Trophoblast cell (in vitro differentiated cells and primary cell): Measurements from ENCODE around the gene CYP17A1.
A peak's percentile ranks its signal among the peaks of the same experiment; 100 is the strongest.

Experiments used
- DNase-seq, 2 donors: peaks; one replicate each; pipeline ENCODE4 v3.0.0-alpha.2; 2016
- H2AFZ ChIP-seq: 2 replicates; pipeline ENCODE4 v1.6.1; 2013; ENCODE audit warnings: low read length, moderate library complexity, mild to moderate bottlenecking; ENCODE audit not compliant: insufficient read depth, poor library complexity
- H2AK5ac ChIP-seq: 2 replicates; pipeline ENCODE4 v1.6.1; 2013; ENCODE audit warnings: mild to moderate bottlenecking, low read length
- H2BK120ac ChIP-seq: 2 replicates; pipeline ENCODE4 v1.6.1; 2013; ENCODE audit warnings: low read length, mild to moderate bottlenecking, moderate library complexity; ENCODE audit not compliant: insufficient read depth, poor library complexity
- H2BK12ac ChIP-seq: 2 replicates; pipeline ENCODE4 v1.6.1; 2013; ENCODE audit warnings: mild to moderate bottlenecking, low read length, moderate library complexity
- H2BK5ac ChIP-seq: 2 replicates; pipeline ENCODE4 v1.6.1; 2013; ENCODE audit warnings: low read length, low read depth, moderate library complexity, mild to moderate bottlenecking; ENCODE audit not compliant: poor library complexity
- H3K14ac ChIP-seq: 2 replicates; pipeline ENCODE4 v1.6.1; 2013; ENCODE audit warnings: mild to moderate bottlenecking, low read length
- H3K18ac ChIP-seq: 2 replicates; pipeline ENCODE4 v1.6.1; 2013; ENCODE audit warnings: mild to moderate bottlenecking, low read length
- H3K23ac ChIP-seq: 2 replicates; pipeline ENCODE4 v1.6.1; 2013; ENCODE audit warnings: low read length
- H3K27ac ChIP-seq: 2 replicates; pipeline ENCODE4 v1.5.1; 2013; ENCODE audit warnings: low read depth, mild to moderate bottlenecking, inconsistent platforms, low read length, moderate library complexity
- H3K27me3 ChIP-seq: 2 replicates; pipeline ENCODE4 v1.6.1; 2013; ENCODE audit warnings: inconsistent platforms, mild to moderate bottlenecking, low read length, moderate library complexity; ENCODE audit not compliant: insufficient read depth
- H3K36me3 ChIP-seq, 2 experiments: 1 replicate in 1 of 2; 2 replicates in 1 of 2; pipeline ENCODE4 v1.6.1; 2013; ENCODE audit warnings: low read length in 2 of 2, mild to moderate bottlenecking in 2 of 2, moderate library complexity in 1 of 2; ENCODE audit not compliant: insufficient read depth in 2 of 2, control insufficient read depth in 1 of 2
- H3K4ac ChIP-seq: 2 replicates; pipeline ENCODE4 v1.6.1; 2013; ENCODE audit warnings: low read depth, mild to moderate bottlenecking, low read length, moderate library complexity
- H3K4me1 ChIP-seq, 2 experiments: 1 replicate in 1 of 2; 2 replicates in 1 of 2; pipeline ENCODE4 v1.6.1; 2013; ENCODE audit warnings: low read length in 2 of 2, mild to moderate bottlenecking in 2 of 2, moderate library complexity in 1 of 2; ENCODE audit not compliant: insufficient read depth in 2 of 2, control insufficient read depth in 1 of 2
- H3K4me2 ChIP-seq: 2 replicates; pipeline ENCODE4 v1.6.1; 2013; ENCODE audit warnings: inconsistent platforms, mild to moderate bottlenecking, low read length, moderate library complexity
- H3K4me3 ChIP-seq: 2 replicates; pipeline ENCODE4 v1.5.1; 2013; ENCODE audit warnings: mild to moderate bottlenecking, low read depth, low read length, inconsistent platforms
- H3K79me1 ChIP-seq: one replicate; pipeline ENCODE4 v1.6.1; 2013; ENCODE audit warnings: low read length
- H3K79me2 ChIP-seq: 2 replicates; pipeline ENCODE4 v1.6.1; 2013; ENCODE audit warnings: low read length, mild to moderate bottlenecking; ENCODE audit not compliant: control insufficient read depth, insufficient read depth, poor library complexity
- H3K9ac ChIP-seq: 2 replicates; pipeline ENCODE4 v1.6.1; 2013; ENCODE audit warnings: mild to moderate bottlenecking, low read length
- H3K9me3 ChIP-seq: 2 replicates; pipeline ENCODE4 v1.6.1; 2013; ENCODE audit warnings: low read depth, mild to moderate bottlenecking, control low read depth, inconsistent platforms, low read length; ENCODE audit not compliant: insufficient read depth
- H4K12ac ChIP-seq: 2 replicates; pipeline ENCODE4 v1.6.1; 2013; ENCODE audit warnings: low read depth, mild to moderate bottlenecking, low read length, moderate library complexity
- H4K8ac ChIP-seq: 2 replicates; pipeline ENCODE4 v1.6.1; 2013; ENCODE audit warnings: low read depth, mild to moderate bottlenecking, low read length, moderate library complexity
- H4K91ac ChIP-seq: one replicate; pipeline ENCODE4 v1.6.1; 2013; ENCODE audit warnings: low read depth, mild to moderate bottlenecking, low read length, moderate library complexity
- WGBS: extraction: QIAGEN DNeasy Blood & Tissue Kit; methylation state at CpG from one replicate; pipeline ENCODE4 v1.1.7; 2013; ENCODE audit warnings: missing lambda C conversion rate; ENCODE audit not compliant: insufficient read length, insufficient coverage; ENCODE audit errors: extremely low coverage; 5-methylcytosine and 5-hydroxymethylcytosine counted together

CYP17A1 gene

GRCh38 chr10:102815790-102816549, 21.2 kb downstream of the CYP17A1 start:
- Histone ChIP-seq H3K4me2 (no peak overlapping the region), H3K4me1 (peaks cover 36 to 40% of the 10 kb centered on the region in 2 experiments), H3K14ac (peak overlapping the region; percentile 58), H3K23ac (no peak overlapping the region), H2AK5ac (no peak overlapping the region), H3K18ac (peak overlapping the region; percentile 72), H2AFZ (no peak overlapping the region), H4K91ac (peak overlapping the region; percentile 60), H2BK5ac (peak overlapping the region; percentile 49), H3K27me3 (no peaks in the 10 kb centered on the region), H2BK120ac (peak overlapping the region; percentile 36), H2BK12ac (peak overlapping the region; percentile 74), H4K12ac (peak overlapping the region; percentile 49), H3K9ac (no peak overlapping the region), H3K79me2 (peaks cover 4% of the 10 kb centered on the region), H3K9me3 (no peaks in the 10 kb centered on the region), H4K8ac (peak overlapping the region; percentile 39), H3K79me1 (peaks cover 21% of the 10 kb centered on the region), H3K4ac (peak overlapping the region; percentile 14), H3K27ac (peak overlapping the region; percentile 61), H3K4me3 (no peak overlapping the region), H3K36me3 (peaks cover 36 to 45% of the 10 kb centered on the region in 2 experiments)
- no CpG with 5 or more reads among the region's 12 CpGs for WGBS
- peak; percentile 23 to 45 for DNase-seq

DNA sequence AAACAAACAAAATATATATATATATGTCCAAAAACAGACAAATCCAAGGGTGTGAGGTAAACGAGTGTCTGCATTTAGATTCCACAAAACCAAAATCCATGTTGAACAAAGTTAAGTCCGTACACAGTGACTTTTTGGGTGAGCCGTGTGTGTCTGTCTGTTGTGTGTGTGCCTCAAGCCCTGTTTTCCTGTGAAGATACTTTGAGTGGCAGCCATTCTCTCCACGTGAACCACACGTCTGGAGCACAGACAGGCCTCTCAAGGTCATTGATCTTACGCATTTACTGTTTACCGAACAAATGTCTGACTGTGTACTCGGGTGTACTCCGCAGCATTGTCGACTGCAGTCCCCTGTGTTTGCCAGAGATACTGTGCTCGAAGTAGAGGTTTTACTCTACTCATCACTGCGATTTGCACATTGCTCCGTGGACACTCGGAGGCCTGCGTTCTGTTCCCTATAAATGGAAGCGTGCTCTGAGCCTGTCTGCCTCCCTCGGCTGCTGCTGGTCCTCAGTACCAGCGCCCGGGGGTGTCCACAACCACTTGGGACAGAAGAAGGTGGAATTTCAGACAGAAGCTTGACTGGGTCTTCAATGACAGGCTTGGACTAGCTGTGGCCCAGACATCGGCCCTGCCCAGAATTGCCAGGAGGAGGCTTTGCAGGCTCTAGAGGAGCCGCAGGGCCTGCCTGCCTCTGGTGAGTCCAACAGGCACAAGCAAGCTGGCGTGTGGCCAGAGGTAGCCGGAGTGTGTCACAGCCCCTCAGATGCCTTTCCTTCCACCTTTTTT, 22.1 kb downstream of the CYP17A1 start:
- H3K18ac ChIP-seq: peak overlapping the region; percentile 42
- no peak overlapping the region for H3K4me3 ChIP-seq
- DNase-seq: peak; percentile 29 to 53
- peaks cover 4% of the 10 kb centered on the region for H3K79me2 ChIP-seq
- H3K23ac ChIP-seq: no peak overlapping the region
- peak overlapping the region; percentile 47 for H2BK12ac ChIP-seq
- H3K4ac ChIP-seq: no peak overlapping the region
- H3K9me3 ChIP-seq: no peaks in the 10 kb centered on the region
- H2BK120ac ChIP-seq: no peak overlapping the region
- H4K8ac ChIP-seq: peak overlapping the region; percentile 44
- H4K91ac ChIP-seq: peak overlapping the region; percentile 36
- H3K79me1 ChIP-seq: peaks cover 21% of the 10 kb centered on the region
- H3K4me2 ChIP-seq: no peak overlapping the region
- H3K36me3 ChIP-seq: peaks cover 38 to 46% of the 10 kb centered on the region in 2 experiments
- H3K14ac ChIP-seq: peak overlapping the region; percentile 7
- H3K4me1 ChIP-seq: peaks cover 36 to 40% of the 10 kb centered on the region in 2 experiments
- peak overlapping the region; percentile 65 for H2AK5ac ChIP-seq
- H2AFZ ChIP-seq: peak overlapping the region; percentile 8
- no peaks in the 10 kb centered on the region for H3K27me3 ChIP-seq
- peak overlapping the region; percentile 5 for H3K27ac ChIP-seq
- peak overlapping the region; percentile 16 for H2BK5ac ChIP-seq
- no CpG with 5 or more reads among the region's 23 CpGs for WGBS
- no peak overlapping the region for H4K12ac ChIP-seq
- H3K9ac ChIP-seq: no peak overlapping the region

GRCh38 chr10:102814453-102814871, 22.8 kb downstream of the CYP17A1 start:
- Histone ChIP-seq H3K9me3 (no peaks in the 10 kb centered on the region), H3K14ac (no peak overlapping the region), H3K9ac (no peak overlapping the region), H3K79me1 (peaks cover 16% of the 10 kb centered on the region), H3K4ac (no peak overlapping the region), H3K4me2 (no peak overlapping the region), H3K36me3 (peaks cover 44 to 52% of the 10 kb centered on the region in 2 experiments), H3K4me1 (peaks cover 31 to 35% of the 10 kb centered on the region in 2 experiments), H3K4me3 (no peak overlapping the region), H4K12ac (no peak overlapping the region), H2AFZ (no peak overlapping the region), H2AK5ac (no peak overlapping the region), H4K8ac (no peak overlapping the region), H2BK12ac (no peak overlapping the region), H2BK5ac (no peak overlapping the region), H2BK120ac (no peak overlapping the region), H3K27ac (no peak overlapping the region), H3K79me2 (peaks cover 4% of the 10 kb centered on the region), H3K23ac (no peak overlapping the region), H4K91ac (peak overlapping the region; percentile 22), H3K18ac (no peak overlapping the region), H3K27me3 (no peaks in the 10 kb centered on the region)
- no CpG with 5 or more reads among the region's 8 CpGs for WGBS
- no peak for DNase-seq

- Histone ChIP-seq H2BK5ac (peak overlapping the region; percentile 29), H3K36me3 (peaks cover 44 to 53% of the 10 kb centered on the region in 2 experiments), H2AFZ (no peak overlapping the region), H3K18ac (peak overlapping the region; percentile 54), H3K79me1 (peaks cover 14% of the 10 kb centered on the region), H4K8ac (no peak overlapping the region), H3K14ac (no peak overlapping the region), H4K12ac (peak overlapping the region; percentile 31), H3K79me2 (peaks cover 4% of the 10 kb centered on the region), H3K9me3 (no peaks in the 10 kb centered on the region), H3K27ac (no peak overlapping the region), H3K4me1 (peaks cover 27 to 30% of the 10 kb centered on the region in 2 experiments), H3K23ac (no peak overlapping the region), H4K91ac (no peak overlapping the region), H3K27me3 (no peaks in the 10 kb centered on the region), H2BK120ac (peak overlapping the region; percentile 39), H2BK12ac (no peak overlapping the region), H3K9ac (no peak overlapping the region), H2AK5ac (peak overlapping the region; percentile 51), H3K4ac (no peak overlapping the region), H3K4me3 (no peak overlapping the region), H3K4me2 (no peak overlapping the region)
- peak; percentile 80 to 87 for DNase-seq
- WGBS: no CpG with 5 or more reads among the region's 16 CpGs
These were observed 23.3 kb downstream of the CYP17A1 start for GRCh38 chr10:102813734-102814452.
